HepG2 (cell line): ENCODE data around the gene ZNF185. TPM values are rescaled to one million over a fixed set of nuclear protein-coding genes. Genes with fewer than 3 reads are reported as not detected.

ENCODE experiments used
- ATAC-seq: fragments of 200-7000 bp; cut with Tn5 transposase; 3 replicates; pipeline ENCODE4 v1.9.1; 2020; ENCODE audit warnings: mild to moderate bottlenecking, moderate library complexity
- BruUV-seq: library from RNA; stranded (reverse); fragments of 400-500 nt; replicated peaks from 2 replicates; lab custom pipeline; 2021; lab: Mats Ljungman, UMichigan
- CTCF ChIA-PET: fragments of 300-600 bp; formaldehyde crosslinking; extraction: SDS; loops from one replicate; lab custom pipeline; 2021; ENCODE audit warnings: low total read pairs, inconsistent platforms, low intra/inter-chr PET ratio; lab: Yijun Ruan, JAX
- POLR2A ChIA-PET: fragments of 350-600 bp; sonication (Branson Sonifier 250); formaldehyde crosslinking; loops from one replicate; lab custom pipeline; 2020; ENCODE audit warnings: antibody characterized with exemption, inconsistent platforms; lab: Yijun Ruan, JAX
- DNase-seq: peaks from one replicate; pipeline ENCODE4 v3.0.0-alpha.2; 2015; ENCODE audit warnings: low spot score
- FAIRE-seq: peaks from 3 replicates; lab custom pipeline; 2011; peaks lifted over from hg19 to GRCh38; lab: Jason Lieb, UNC
- H2AFZ ChIP-seq: one replicate; pipeline ENCODE4 v1.6.1; 2011; ENCODE audit warnings: low read length, inconsistent platforms
- H3K27ac ChIP-seq: fragments of 300-600 bp; 3 replicates; pipeline ENCODE4 v1.8.0; 2011; ENCODE audit warnings: mixed run types, mild to moderate bottlenecking, mixed read lengths, low read length, inconsistent platforms; ENCODE audit not compliant: insufficient read depth; ENCODE audit errors: extremely low read length
- H3K27me3 ChIP-seq, 2 experiments: fragments of 200-600 bp in 1 of 2; 2 replicates in 1 of 2; 3 replicates in 1 of 2; pipeline versions ENCODE4 v1.6.0 to v1.8.0; 2011; ENCODE audit warnings: low read length in 2 of 2, mild to moderate bottlenecking in 2 of 2, moderate library complexity in 2 of 2, inconsistent platforms in 1 of 2; ENCODE audit not compliant: insufficient read depth in 2 of 2, control insufficient read depth in 1 of 2
- H3K36me3 ChIP-seq, 2 experiments: fragments of 200-600 bp in 1 of 2; replicated peaks in 1 of 2; 2 replicates in 1 of 2; 3 replicates in 1 of 2; pipeline versions ENCODE4 v1.5.1 to v1.8.0; 2011; ENCODE audit warnings: low read length in 2 of 2, inconsistent platforms in 1 of 2; ENCODE audit not compliant: insufficient read depth in 2 of 2, control insufficient read depth in 1 of 2
- H3K4me1 ChIP-seq: 2 replicates; pipeline ENCODE4 v1.5.1; 2012; ENCODE audit warnings: low read length, inconsistent platforms; ENCODE audit not compliant: insufficient read depth
- H3K4me2 ChIP-seq: 2 replicates; pipeline ENCODE4 v1.6.0; 2011; ENCODE audit warnings: low read depth, low read length, inconsistent platforms
- H3K4me3 ChIP-seq, 3 experiments: fragments of 200-600 bp in 1 of 3; sonication (generic), shearing (Covaris generic) in 1 of 3; replicated peaks in 1 of 3; 2 replicates each; pipeline ENCODE4 v1.5.1; 2011 to 2016; ENCODE audit warnings: low read length in 3 of 3, inconsistent platforms in 2 of 3, low read depth in 2 of 3, mild to moderate bottlenecking in 2 of 3, control low read depth in 1 of 3, mixed read lengths in 1 of 3; ENCODE audit not compliant: insufficient read depth in 1 of 3
- H3K79me2 ChIP-seq: one replicate; pipeline ENCODE4 v1.6.1; 2011; ENCODE audit warnings: low read length, inconsistent platforms; ENCODE audit not compliant: insufficient read depth
- H3K9ac ChIP-seq: 2 replicates; pipeline ENCODE4 v1.6.0; 2011; ENCODE audit warnings: mild to moderate bottlenecking, low read depth, low read length, inconsistent platforms; ENCODE audit not compliant: insufficient read depth
- H3K9me3 ChIP-seq: 2 replicates; pipeline ENCODE4 v1.5.1; 2012; ENCODE audit warnings: mild to moderate bottlenecking, low read length
- H4K20me1 ChIP-seq: 2 replicates; pipeline ENCODE4 v1.6.0; 2011; ENCODE audit warnings: inconsistent platforms, mild to moderate bottlenecking, low read length, moderate library complexity; ENCODE audit not compliant: insufficient read depth
- ASH2L ChIP-seq: fragments of 300-600, 200-600 bp; sonication (generic); IDR thresholded peaks from 2 replicates; pipeline ENCODE4 v1.7.0; 2017; ENCODE audit warnings: low read depth, mild to moderate bottlenecking, moderate library complexity, mixed read lengths, low read length; ENCODE audit not compliant: insufficient read length
- EHMT2 ChIP-seq: fragments of 200-600 bp; sonication (generic); IDR thresholded peaks from 2 replicates; pipeline ENCODE4 v1.7.0; 2017; ENCODE audit warnings: antibody characterized with exemption, low read depth, low read length, borderline replicate concordance
- ELF3 ChIP-seq: IDR thresholded peaks from 2 replicates; pipeline ENCODE4 v1.6.1; 2016; ENCODE audit warnings: missing genetic modification reagents, missing compliant biosample characterization
- KDM2A ChIP-seq: sonication (generic); formaldehyde crosslinking; IDR thresholded peaks from 2 replicates; pipeline ENCODE4 v1.4.0; 2020; ENCODE audit warnings: low read depth, missing genetic modification reagents, borderline replicate concordance
- NBN ChIP-seq: fragments of 450-650 bp; conservative IDR thresholded peaks from 2 replicates; pipeline ENCODE4 v1.6.1; 2017
- NR2C2 ChIP-seq: sonication (generic); formaldehyde crosslinking; IDR thresholded peaks from 2 replicates; pipeline ENCODE4 v1.4.0; 2020; ENCODE audit warnings: missing genetic modification reagents, mild to moderate bottlenecking, moderate library complexity, borderline replicate concordance
- PCBP1 ChIP-seq: fragments of 200-400 bp; formaldehyde crosslinking; IDR thresholded peaks from 2 replicates; pipeline ENCODE4 v1.6.1; 2017; ENCODE audit warnings: mild to moderate bottlenecking, low read depth, low read length, borderline replicate concordance
- ZFP91 ChIP-seq: sonication (generic); formaldehyde crosslinking; IDR thresholded peaks from 2 replicates; pipeline ENCODE4 v1.9.0; 2022; ENCODE audit warnings: missing genetic modification reagents, mild to moderate bottlenecking, borderline replicate concordance
- ZFX ChIP-seq: sonication (generic); formaldehyde crosslinking; IDR thresholded peaks from 2 replicates; pipeline ENCODE4 v1.4.0; 2020; ENCODE audit warnings: mild to moderate bottlenecking, low read depth, missing genetic modification reagents, moderate library complexity
- ZNF124 ChIP-seq: sonication (generic); formaldehyde crosslinking; IDR thresholded peaks from 2 replicates; pipeline ENCODE4 v1.4.0; 2020; ENCODE audit warnings: missing genetic modification reagents
- ZNF501 ChIP-seq: sonication (generic); formaldehyde crosslinking; IDR thresholded peaks from 2 replicates; pipeline ENCODE4 v1.5.1; 2020; ENCODE audit warnings: mild to moderate bottlenecking, moderate library complexity, missing genetic modification reagents
- ZNF556 ChIP-seq: sonication (generic); formaldehyde crosslinking; IDR thresholded peaks from 2 replicates; pipeline ENCODE4 v1.4.0; 2020; ENCODE audit warnings: mild to moderate bottlenecking, missing genetic modification reagents, borderline replicate concordance
- ZNF768 ChIP-seq: sonication (generic); formaldehyde crosslinking; IDR thresholded peaks from 2 replicates; pipeline ENCODE4 v1.4.0; 2020; ENCODE audit warnings: missing genetic modification reagents
- WGBS: methylation state at CpG from one replicate; pipeline ENCODE4 v1.1.6; 2017; ENCODE audit warnings: low lambda C conversion rate; 5-methylcytosine and 5-hydroxymethylcytosine counted together
- in situ Hi-C: cut with HindIII; loops from 2 replicates; pipeline ENCODE4 v1.10.0; 2017; ENCODE audit warnings: low pct_unique_long_range_greater_than_20kb; ENCODE audit not compliant: extremely low pct_ligation_motif_present
- intact Hi-C: fragments of 100-400 bp; cut with micrococcal nuclease; formaldehyde crosslinking; loops from one replicate; pipeline ENCODE4 v1.10.0; 2022; ENCODE audit not compliant: unreplicated experiment
- polyA plus RNA-seq, 8 experiments: library from polyadenylated mRNA; depleted of rRNA in 3 of 8; stranded (reverse) in 7 of 8; unstranded in 1 of 8; fragments of >200 nt; fragmentation: Illumina TruSeq in 4 of 8; extraction: Trizol in 4 of 8; gene quantifications; 2 replicates each; pipeline versions ENCODE4 v1.2.1 to v1.2.3, GENCODE V29; 2011 to 2016; ENCODE audit warnings: low read depth in 4 of 8, missing spikeins in 1 of 8, mixed read lengths in 1 of 8; ENCODE audit not compliant: insufficient read depth in 1 of 8
- total RNA-seq, 5 experiments: library from RNA; depleted of rRNA; stranded (reverse); fragments of >200 nt; fragmentation: Illumina TruSeq; extraction: Trizol; gene quantifications; 2 replicates each; pipeline ENCODE4 v1.2.3, GENCODE V29; 2016; ENCODE audit warnings: low read depth in 1 of 5
- TF ChIP-seq, protein P1 (sequence below): sonication (generic); formaldehyde crosslinking; IDR thresholded peaks from 2 replicates; pipeline ENCODE4 v1.8.0; 2022; ENCODE audit warnings: mild to moderate bottlenecking, missing genetic modification reagents, moderate library complexity
- TF ChIP-seq, protein P2 (sequence below): sonication (generic); formaldehyde crosslinking; IDR thresholded peaks from 2 replicates; pipeline ENCODE4; 2020; ENCODE audit warnings: missing genetic modification reagents, mild to moderate bottlenecking, borderline replicate concordance

The ZNF185 gene
- total and polyA plus RNA-seq, 2 of the 13 experiments (the other 11 are each of a cell fraction or from before 2014, with no cell fraction given), result 1.6 to 3.4 TPM

DNA sequence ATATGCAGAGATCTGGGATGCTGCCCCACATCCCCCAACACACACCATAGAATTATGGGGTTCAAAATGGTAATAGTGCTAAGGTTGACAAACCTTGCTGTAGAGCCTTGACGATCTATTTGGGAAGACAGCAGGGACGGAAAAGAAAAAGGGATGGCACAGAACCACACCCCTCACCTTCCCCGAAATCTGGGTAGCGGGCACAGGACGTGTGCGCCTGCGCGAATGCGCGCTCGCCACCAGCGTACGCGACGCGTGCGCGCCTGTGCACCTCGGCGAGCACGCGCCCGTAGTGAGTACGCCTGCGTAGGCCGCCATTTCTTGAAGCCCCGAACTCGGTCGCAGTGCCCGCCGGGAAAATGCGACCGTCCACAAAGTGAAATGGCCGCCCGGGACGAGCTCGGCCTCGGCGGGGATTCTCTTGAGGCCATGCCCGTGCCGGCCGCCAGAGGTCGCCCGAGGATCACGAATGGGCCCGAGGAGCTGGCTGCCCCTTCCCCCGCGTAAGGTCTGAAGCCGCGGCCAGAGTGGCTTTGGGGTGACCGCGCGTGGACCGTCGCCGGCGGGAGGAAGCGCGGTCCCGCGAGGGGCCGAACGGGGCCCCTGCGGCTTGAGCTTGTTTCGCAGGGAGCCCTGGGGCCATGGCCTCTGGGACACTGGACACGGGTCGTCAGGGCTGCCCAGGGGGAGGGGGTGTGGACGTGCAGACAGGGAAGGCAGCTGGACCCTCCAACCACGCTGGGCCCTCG is 43.6 kb downstream of the ZNF185 start:
- Histone ChIP-seq H3K4me1 (peaks cover 5% of the 10 kb centered on the region; the same call in 1 of the 2 replicates), H3K9ac (peak overlapping the region; percentile 56; the same call in 1 of the 2 replicates), H3K79me2 (no peaks in the 10 kb centered on the region), H2AFZ (peak overlapping the region; percentile 83), H3K9me3 (no peaks in the 10 kb centered on the region), H4K20me1 (no peaks in the 10 kb centered on the region), H3K4me3 (peak overlapping the region in 2 of 3 experiments; percentile 51 to 66; a peak in 4 of 6 replicates), H3K36me3 (no peaks in the 10 kb centered on the region), H3K27ac (no peak overlapping the region), H3K27me3 (no peaks in the 10 kb centered on the region), H3K4me2 (peak overlapping the region; percentile 69)
- intact Hi-C loops (no loop called here), in situ Hi-C loops (loop anchor here (5.0 kb wide), 1 partner anchor 91 kb away; no protein-coding TSS in a partner anchor)
- WGBS, result 40% methylated on average over 1 of the region's 70 CpGs
- ChIA-PET POLR2A (interaction anchor here (0.7 to 0.9 kb wide), 2 partner anchors 10 to 24 kb away, joined by 3 to 5 read pairs; no protein-coding TSS in a partner anchor), CTCF (interaction anchor here (1.2 kb wide), 1 partner anchor 566 kb away, joined by 6 read pairs; no protein-coding TSS in a partner anchor)
- ATAC-seq (peak; percentile 93), FAIRE-seq (peak; percentile 57), DNase-seq (peak; percentile 63)
- no TSS peak for BruUV-seq
- peak; percentile 63; the same call in 1 of the 2 replicates for TF ChIP-seq EHMT2
- TF ChIP-seq ZNF501, result peak; percentile 66; the same call in 1 of the 2 replicates
- TF ChIP-seq NBN, result no peak
- TF ChIP-seq ZNF768, result no peak; the same call in 1 of the 2 replicates
- peak; percentile 39 for TF ChIP-seq ASH2L
- 0 out of 2 replicates have a peak, but pooled peaks have one; percentile 18 for TF ChIP-seq ZFX
- no peak for TF ChIP-seq PCBP1
- peak; percentile 48; the same call in 1 of the 2 replicates for TF ChIP-seq ZFP91 (CRISPR knock-in tag)
- TF ChIP-seq, protein P1, sequence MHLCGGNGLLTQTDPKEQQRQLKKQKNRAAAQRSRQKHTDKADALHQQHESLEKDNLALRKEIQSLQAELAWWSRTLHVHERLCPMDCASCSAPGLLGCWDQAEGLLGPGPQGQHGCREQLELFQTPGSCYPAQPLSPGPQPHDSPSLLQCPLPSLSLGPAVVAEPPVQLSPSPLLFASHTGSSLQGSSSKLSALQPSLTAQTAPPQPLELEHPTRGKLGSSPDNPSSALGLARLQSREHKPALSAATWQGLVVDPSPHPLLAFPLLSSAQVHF (CRISPR knock-in tag), result no peak
- TF ChIP-seq ZNF124, result no peak
- TF ChIP-seq KDM2A (CRISPR knock-in tag), result peak; percentile 64; the same call in 1 of the 2 replicates
- TF ChIP-seq NR2C2 (CRISPR knock-in tag), result peak; percentile 51; the same call in 1 of the 2 replicates
- TF ChIP-seq ZNF556 (CRISPR knock-in tag), result peak; percentile 41; the same call in 1 of the 2 replicates
- no peak for TF ChIP-seq ELF3 (CRISPR knock-in tag)
- TF ChIP-seq, protein P2, sequence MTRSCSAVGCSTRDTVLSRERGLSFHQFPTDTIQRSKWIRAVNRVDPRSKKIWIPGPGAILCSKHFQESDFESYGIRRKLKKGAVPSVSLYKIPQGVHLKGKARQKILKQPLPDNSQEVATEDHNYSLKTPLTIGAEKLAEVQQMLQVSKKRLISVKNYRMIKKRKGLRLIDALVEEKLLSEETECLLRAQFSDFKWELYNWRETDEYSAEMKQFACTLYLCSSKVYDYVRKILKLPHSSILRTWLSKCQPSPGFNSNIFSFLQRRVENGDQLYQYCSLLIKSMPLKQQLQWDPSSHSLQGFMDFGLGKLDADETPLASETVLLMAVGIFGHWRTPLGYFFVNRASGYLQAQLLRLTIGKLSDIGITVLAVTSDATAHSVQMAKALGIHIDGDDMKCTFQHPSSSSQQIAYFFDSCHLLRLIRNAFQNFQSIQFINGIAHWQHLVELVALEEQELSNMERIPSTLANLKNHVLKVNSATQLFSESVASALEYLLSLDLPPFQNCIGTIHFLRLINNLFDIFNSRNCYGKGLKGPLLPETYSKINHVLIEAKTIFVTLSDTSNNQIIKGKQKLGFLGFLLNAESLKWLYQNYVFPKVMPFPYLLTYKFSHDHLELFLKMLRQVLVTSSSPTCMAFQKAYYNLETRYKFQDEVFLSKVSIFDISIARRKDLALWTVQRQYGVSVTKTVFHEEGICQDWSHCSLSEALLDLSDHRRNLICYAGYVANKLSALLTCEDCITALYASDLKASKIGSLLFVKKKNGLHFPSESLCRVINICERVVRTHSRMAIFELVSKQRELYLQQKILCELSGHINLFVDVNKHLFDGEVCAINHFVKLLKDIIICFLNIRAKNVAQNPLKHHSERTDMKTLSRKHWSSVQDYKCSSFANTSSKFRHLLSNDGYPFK, result peak; percentile 80; the same call in 1 of the 2 replicates
